SKM-1 (cell line): ENCODE measurements around the gene MTUS2.
"Not testable (repeated sequence)": the region's sequence is repeated elsewhere in the genome, so short reads cannot be mapped to it uniquely, and the experiment has no call there.

Experiments
- DNase-seq: peaks from one replicate; lab custom pipeline; 2025; ENCODE audit not compliant: unreplicated experiment; lab: John Stamatoyannopoulos, UW

MTUS2 gene

DNA sequence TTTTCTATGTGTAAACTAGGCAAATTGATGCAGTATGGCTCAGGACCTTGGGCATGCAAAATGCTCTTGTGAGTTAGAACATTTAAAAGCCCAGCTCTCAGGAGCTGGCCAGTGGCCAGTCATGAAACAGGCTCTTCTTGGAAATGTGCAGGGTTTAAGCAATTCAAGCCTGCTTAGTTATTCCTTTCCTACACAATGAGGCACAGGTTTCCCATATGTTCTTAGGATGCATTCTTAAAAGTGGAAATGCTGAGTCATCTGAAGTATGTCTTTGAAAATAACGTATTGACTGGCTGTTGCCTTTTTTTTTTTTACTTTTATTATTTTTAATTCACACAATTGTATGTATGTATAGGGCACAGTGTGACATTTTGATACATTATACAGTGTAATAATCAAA lies 474.7 kb downstream of the MTUS2 start:
- no peak for DNase-seq

GRCh38 chr13:29301027-29301426 lies 480.9 kb downstream of the MTUS2 start:
- no peak for DNase-seq

DNA sequence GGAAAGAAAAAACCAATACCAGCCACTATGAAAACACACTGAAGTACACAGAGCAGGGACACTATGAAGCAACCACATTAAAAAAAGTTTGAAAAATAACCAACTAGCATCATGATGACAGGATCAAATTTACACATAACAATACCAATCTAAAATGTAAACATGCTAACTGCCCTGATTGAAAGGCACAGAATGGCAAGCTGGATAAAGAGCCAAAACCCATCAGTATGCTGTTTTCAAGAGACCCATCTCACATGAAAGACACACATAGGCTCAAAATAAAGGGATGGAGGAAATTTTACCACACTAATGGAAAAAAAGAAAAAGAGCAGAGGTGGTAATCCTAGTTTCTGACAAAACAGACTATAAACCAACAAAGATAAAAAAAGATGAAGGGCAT lies 484.0 kb downstream of the MTUS2 start:
- DNase-seq: no peak

- no peak for DNase-seq
These were observed 490.7 kb downstream of the MTUS2 start for GRCh38 chr13:29310806-29311205.

GRCh38 chr13:29315847-29316246 lies 495.7 kb downstream of the MTUS2 start:
- no peak for DNase-seq

DNA sequence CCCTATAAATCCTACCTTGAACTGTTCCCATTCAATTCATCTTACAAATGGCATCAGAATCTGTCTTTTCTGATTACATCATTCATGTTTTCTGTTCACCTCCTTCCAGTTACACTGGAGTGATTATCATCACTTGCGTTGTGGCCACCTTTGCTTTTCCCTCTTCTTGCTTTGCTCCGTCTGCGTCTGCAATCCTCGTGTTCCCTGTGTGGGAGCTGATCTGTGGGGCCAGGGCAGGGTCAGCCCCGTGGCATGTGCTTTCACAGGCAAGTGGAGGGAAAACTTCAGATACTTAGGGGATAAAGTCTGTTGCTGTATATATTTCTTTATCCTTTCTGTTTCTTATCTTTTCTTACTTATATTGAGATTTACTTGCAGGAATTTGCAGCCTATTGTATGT lies 497.7 kb downstream of the MTUS2 start:
- no peak for DNase-seq

DNA sequence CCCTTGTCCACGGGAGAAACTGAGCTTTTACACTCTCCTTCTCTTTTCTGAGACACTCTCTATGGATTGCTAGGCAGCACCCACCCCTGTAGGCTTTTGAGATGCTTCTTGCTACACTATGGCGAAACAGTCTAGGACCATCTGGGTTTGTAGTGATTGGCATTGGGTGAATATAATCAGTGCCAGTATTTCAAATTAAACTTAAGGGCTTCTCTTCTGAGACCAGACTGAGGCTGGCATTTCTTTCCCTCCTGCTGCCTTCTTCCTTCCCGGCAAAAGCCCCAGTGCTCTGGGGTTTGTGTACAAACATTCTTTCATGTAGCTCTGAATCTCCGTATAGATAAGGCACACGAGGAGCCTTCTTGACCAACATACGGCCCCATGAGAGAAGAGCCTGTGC lies 498.6 kb downstream of the MTUS2 start:
- no peak for DNase-seq

GRCh38 chr13:29319451-29319850 lies 499.3 kb downstream of the MTUS2 start:
- no peak for DNase-seq

DNA sequence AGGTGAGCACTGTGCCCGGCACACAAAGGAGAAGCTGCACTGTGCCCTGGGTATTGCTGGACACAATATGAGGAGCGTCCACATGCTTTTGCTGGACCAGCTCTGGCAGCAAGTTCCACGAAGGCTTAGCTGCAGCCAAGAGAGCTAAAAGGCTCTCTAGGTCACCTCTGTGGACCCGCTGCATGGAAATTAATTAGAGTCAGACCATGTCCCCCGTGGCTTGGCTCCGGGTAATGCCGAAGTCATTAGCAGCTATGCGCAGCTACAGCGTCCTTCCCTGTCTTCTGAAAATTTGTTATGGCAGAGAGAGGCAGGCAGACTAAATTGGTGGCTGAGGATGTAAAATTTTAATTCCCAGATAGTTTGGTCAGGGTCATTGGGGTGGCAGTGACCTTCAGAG lies 503.8 kb downstream of the MTUS2 start:
- no peak for DNase-seq

- no peak for DNase-seq
These were observed 504.5 kb downstream of the MTUS2 start for GRCh38 chr13:29324601-29325000.

- DNase-seq: no peak
These were observed 508.4 kb downstream of the MTUS2 start for GRCh38 chr13:29328501-29328900.

DNA sequence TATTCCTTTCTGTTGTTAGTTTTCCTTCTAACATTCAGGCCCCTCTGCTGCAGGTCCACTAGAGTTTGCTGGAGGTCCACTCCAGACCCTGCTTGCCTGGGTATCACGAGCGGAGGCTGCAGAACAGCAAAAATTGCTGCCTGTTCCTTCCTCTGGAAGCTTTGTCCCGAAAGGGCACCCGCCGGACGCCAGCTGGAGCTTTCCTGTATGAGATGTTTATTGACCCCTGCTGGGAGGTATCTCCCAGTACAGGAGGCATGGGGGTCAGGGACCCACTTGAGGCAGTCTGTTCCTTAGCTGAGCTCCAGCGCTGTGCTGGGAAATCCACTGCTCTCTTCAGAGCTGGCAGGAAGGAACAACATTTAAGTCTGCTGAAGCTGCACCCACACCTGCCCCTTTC lies 516.2 kb downstream of the MTUS2 start:
- DNase-seq: no peak

DNA sequence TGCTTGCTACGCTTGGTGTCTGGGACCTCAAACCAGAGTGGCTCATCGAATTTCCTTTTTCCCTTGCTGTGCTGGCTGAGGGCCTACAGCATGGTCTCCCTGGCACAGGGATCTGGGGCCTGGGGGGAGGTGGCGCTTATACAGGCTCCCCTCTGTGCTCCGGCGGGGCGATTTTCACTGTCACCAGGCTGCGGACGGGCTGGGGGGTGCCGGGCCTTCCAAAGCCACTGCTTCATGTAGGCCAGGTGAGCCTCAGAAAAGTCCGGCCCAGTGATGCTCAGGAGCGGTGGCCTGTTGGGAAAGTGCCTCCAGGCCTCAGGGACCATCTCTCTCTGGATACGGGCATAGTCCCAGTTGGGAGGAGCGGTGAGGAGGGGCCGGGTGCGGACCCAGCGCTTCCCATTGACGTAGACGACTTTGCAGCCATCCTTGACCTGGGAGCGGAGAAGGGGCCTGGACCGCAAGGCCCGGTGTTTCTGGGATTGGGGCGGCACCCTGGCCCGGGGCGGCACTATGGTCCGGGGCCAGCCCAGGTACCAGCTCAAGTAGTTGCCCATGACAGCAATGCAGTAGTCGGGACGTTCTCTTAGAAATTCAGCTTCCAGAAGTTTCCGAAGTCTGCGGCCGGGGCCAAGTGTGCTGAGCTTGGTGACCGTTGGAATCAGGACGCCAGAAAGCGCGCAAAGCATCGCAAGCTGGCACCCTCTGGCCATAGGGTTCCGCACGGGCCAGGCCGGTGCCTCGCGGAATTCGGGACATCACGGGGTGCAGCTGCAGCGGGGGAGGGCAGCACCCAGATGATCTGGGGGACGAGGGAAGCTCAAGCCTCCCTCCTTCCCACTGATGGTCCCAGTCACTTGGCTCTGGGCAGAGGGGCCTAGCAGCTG lies 519.5 kb downstream of the MTUS2 start:
- DNase-seq: no peak

DNA sequence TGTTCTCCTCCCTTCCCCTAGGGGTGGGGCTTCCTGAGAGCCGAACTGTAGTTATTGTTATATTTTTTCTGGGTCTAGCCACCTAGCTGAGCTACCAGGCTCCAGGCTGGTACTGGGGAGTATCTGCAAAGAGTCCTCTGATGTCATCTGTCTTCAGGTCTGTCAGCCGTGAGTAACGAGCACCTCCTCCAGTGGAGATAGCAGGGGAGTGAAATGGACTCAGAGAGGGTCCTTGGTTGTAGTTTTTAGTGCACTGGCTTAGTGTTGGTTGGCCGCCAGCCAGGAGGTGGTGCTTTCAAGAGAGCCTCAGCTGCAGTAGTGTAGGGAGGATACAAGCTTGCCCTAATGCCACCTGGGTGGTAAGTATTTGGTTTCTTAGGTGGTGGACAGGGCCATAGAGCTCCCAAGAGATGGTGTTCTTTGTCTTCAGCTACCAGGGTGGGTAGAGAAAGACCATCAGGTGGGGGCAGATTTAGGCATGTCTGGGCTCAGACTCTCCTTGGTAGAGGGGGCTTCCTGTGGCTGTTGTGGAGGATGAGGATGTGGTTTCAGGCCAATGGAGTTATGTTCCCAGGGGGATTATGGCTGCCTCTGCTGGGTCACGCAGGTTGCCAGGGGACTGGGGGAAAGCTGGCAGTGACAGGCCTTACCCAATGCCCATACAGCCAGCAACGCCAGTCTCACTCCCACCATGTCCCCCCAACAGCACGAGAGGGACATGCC lies 525.9 kb downstream of the MTUS2 start:
- DNase-seq: not testable (repeated sequence)

DNA sequence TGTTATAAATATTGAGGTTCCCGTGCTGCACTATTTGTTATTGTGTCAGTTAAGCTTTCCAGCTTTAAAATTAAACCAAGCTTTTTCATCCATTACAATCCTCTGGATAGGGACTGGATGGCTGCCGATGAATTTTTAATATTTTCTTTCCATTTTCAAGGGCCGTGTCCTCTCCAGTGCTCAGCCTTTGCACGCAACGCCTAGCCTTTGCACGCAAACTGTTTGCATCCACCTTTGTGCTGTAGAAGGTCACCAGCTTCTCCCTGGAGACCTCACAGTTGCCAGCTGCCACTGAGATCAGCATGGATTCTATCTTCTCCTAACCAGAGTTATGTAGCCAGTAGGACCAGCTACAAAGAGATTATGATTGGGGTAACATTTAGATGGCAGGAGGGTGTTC lies 534.9 kb downstream of the MTUS2 start:
- no peak for DNase-seq

GRCh38 chr13:29359181-29359580 lies 539.0 kb downstream of the MTUS2 start:
- no peak for DNase-seq

DNA sequence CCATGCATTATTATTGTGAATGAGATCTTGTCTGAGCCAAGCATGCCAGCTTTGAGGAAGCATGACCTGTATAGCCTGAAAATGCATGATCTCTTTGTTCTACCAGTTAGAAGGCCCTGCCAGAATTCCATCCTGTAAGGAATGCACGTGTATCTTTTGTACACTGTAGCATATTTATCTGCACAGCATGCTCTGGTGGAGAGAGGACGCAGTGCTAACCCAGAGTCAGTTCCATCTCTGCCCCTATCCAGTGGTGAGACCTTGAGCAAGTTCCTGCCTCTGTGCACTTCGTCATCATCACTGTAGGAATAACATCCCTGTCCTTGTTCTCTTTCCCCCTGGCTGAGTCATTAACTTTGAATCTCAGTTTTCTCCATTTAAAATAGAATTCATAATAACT lies 541.6 kb downstream of the MTUS2 start:
- no peak for DNase-seq

DNA sequence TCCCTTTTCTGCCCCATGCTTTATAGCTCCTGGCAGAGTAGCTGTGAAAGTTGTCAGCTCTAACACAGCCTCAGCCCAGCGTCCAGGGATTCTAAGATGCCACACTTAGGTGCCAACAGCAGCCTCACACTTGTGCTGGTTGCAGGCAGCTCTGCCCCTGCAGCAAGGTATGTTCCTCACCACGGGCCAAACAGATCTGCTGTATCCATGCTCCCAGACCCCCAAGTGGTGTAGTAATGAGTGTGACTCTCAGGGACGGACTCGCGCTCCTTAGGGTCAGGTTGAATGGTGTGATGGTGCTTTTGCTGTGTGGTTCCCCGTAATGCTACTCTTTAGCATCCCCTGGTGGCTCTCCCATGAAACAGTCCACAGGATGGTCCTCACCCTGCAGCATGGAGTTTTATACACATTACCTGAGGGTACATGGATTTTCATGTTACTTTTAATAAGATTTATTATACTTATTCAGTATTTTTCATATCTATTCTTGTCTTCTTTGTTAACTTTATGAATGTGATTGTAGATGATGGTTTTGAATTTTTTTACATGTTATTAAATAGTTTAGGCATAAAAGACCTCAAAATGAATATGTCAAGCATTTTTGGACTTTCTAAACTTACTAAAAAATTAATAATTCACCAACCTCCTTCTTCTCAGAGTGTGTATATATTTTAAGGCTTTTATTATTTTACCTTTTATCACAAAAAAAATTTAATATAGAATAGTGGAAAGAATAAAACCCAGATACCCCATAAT lies 542.9 kb downstream of the MTUS2 start:
- peak; percentile 59 for DNase-seq

GRCh38 chr13:29369060-29369743 lies 549.1 kb downstream of the MTUS2 start:
- DNase-seq: peak; percentile 81

- no peak for DNase-seq
These were observed 559.1 kb downstream of the MTUS2 start for GRCh38 chr13:29379281-29379680.

GRCh38 chr13:29379865-29380264 lies 559.7 kb downstream of the MTUS2 start:
- no peak for DNase-seq
